H9 (cell line): Measurements from ENCODE around the gene COG3. TPM values are rescaled to one million over a fixed set of nuclear protein-coding genes. Genes with fewer than 3 reads are reported as not detected.

ENCODE experiments used
- DNase-seq: peaks from one replicate; pipeline ENCODE4 v3.0.0-alpha.2; 2017
- H2AFZ ChIP-seq: one replicate; pipeline ENCODE4 v1.6.1; 2013; ENCODE audit warnings: mild to moderate bottlenecking, low read length, control low read depth, moderate library complexity
- H2AK5ac ChIP-seq: 2 replicates; pipeline ENCODE4 v1.6.1; 2013; ENCODE audit warnings: low read length, control low read depth, mixed read lengths; ENCODE audit not compliant: insufficient read length
- H2BK120ac ChIP-seq: one replicate; pipeline ENCODE4 v1.6.1; 2013; ENCODE audit warnings: low read depth, mild to moderate bottlenecking, low read length, control low read depth, inconsistent platforms; ENCODE audit not compliant: poor library complexity, severe bottlenecking
- H2BK12ac ChIP-seq: 2 replicates; pipeline ENCODE4 v1.6.1; 2013; ENCODE audit warnings: low read length, control low read depth, mixed read lengths, low read depth; ENCODE audit not compliant: insufficient read length
- H2BK15ac ChIP-seq: 2 replicates; pipeline ENCODE4 v1.6.1; 2013; ENCODE audit warnings: low read depth, low read length, control low read depth
- H2BK20ac ChIP-seq: one replicate; pipeline ENCODE4 v1.6.1; 2013; ENCODE audit warnings: low read depth, mild to moderate bottlenecking, low read length, control low read depth, inconsistent platforms; ENCODE audit not compliant: poor library complexity, severe bottlenecking
- H2BK5ac ChIP-seq: 2 replicates; pipeline ENCODE4 v1.6.1; 2013; ENCODE audit warnings: low read length, control low read depth, mixed read lengths; ENCODE audit not compliant: insufficient read length
- H3K14ac ChIP-seq: 2 replicates; pipeline ENCODE4 v1.6.1; 2013; ENCODE audit warnings: low read length, control low read depth; ENCODE audit not compliant: insufficient read depth
- H3K18ac ChIP-seq: 2 replicates; pipeline ENCODE4 v1.6.1; 2013; ENCODE audit warnings: low read depth, mild to moderate bottlenecking, mixed read lengths, low read length, control low read depth; ENCODE audit not compliant: insufficient read length
- H3K23ac ChIP-seq: 2 replicates; pipeline ENCODE4 v1.6.1; 2013; ENCODE audit warnings: low read length, control low read depth, mixed read lengths, low read depth; ENCODE audit not compliant: insufficient read length
- H3K23me2 ChIP-seq: 2 replicates; pipeline ENCODE4 v1.6.1; 2013; ENCODE audit warnings: low read depth, mild to moderate bottlenecking, mixed read lengths, low read length, control low read depth; ENCODE audit not compliant: insufficient read length, poor library complexity, severe bottlenecking
- H3K27ac ChIP-seq: 2 replicates; pipeline ENCODE4 v1.5.1; 2013; ENCODE audit warnings: low read length, control low read depth, mixed read lengths, low read depth; ENCODE audit not compliant: insufficient read length
- H3K27me3 ChIP-seq: 2 replicates; pipeline ENCODE4 v1.6.1; 2013; ENCODE audit warnings: low read length, control low read depth, inconsistent platforms; ENCODE audit not compliant: insufficient read depth
- H3K4ac ChIP-seq: 2 replicates; pipeline ENCODE4 v1.6.1; 2013; ENCODE audit warnings: low read depth, mild to moderate bottlenecking, control low read depth, inconsistent platforms, low read length, moderate library complexity
- H3K4me1 ChIP-seq: 2 replicates; pipeline ENCODE4 v1.6.1; 2013; ENCODE audit warnings: low read length, control low read depth, inconsistent platforms; ENCODE audit not compliant: insufficient read depth
- H3K4me2 ChIP-seq: 2 replicates; pipeline ENCODE4 v1.6.1; 2013; ENCODE audit warnings: low read length, control low read depth, mixed read lengths; ENCODE audit not compliant: insufficient read length, insufficient read depth
- H3K56ac ChIP-seq: 2 replicates; pipeline ENCODE4 v1.6.1; 2013; ENCODE audit warnings: low read depth, mild to moderate bottlenecking, mixed read lengths, low read length, control low read depth; ENCODE audit not compliant: insufficient read length
- H3K79me1 ChIP-seq: 2 replicates; pipeline ENCODE4 v1.6.1; 2013; ENCODE audit warnings: low read depth, mild to moderate bottlenecking, moderate library complexity, low read length, control low read depth, inconsistent platforms; ENCODE audit not compliant: insufficient read depth, poor library complexity, severe bottlenecking
- H3K79me2 ChIP-seq: 2 replicates; pipeline ENCODE4 v1.6.1; 2013; ENCODE audit warnings: low read length, control low read depth, inconsistent platforms; ENCODE audit not compliant: insufficient read depth
- H3K9ac ChIP-seq: 2 replicates; pipeline ENCODE4 v1.6.1; 2013; ENCODE audit warnings: low read length, control low read depth, mixed read lengths; ENCODE audit not compliant: insufficient read length; ENCODE audit errors: extremely low read depth
- H3K9me3 ChIP-seq: one replicate; pipeline ENCODE4 v1.6.1; 2013; ENCODE audit warnings: low read depth, low read length, inconsistent platforms; ENCODE audit not compliant: control insufficient read depth
- H3T11ph ChIP-seq: one replicate; pipeline ENCODE4 v1.6.1; 2013; ENCODE audit warnings: mild to moderate bottlenecking, low read length, control low read depth, inconsistent platforms
- H4K20me1 ChIP-seq: one replicate; pipeline ENCODE4 v1.6.1; 2013; ENCODE audit not compliant: control insufficient read depth, insufficient read length, insufficient read depth
- H4K5ac ChIP-seq: 2 replicates; pipeline ENCODE4 v1.6.1; 2013; ENCODE audit warnings: low read depth, mild to moderate bottlenecking, mixed read lengths, low read length, control low read depth; ENCODE audit not compliant: insufficient read length
- H4K8ac ChIP-seq: replicated peaks from 2 replicates; pipeline ENCODE4 v1.6.1; 2013; ENCODE audit warnings: low read length, control low read depth, mixed read lengths, low read depth; ENCODE audit not compliant: insufficient read length
- H4K91ac ChIP-seq: 2 replicates; pipeline ENCODE4 v1.6.1; 2013; ENCODE audit warnings: low read depth, mild to moderate bottlenecking, moderate library complexity, mixed read lengths, low read length, control low read depth; ENCODE audit not compliant: insufficient read length
- H3K27ac Mint-ChIP-seq, 3 experiments: 2 replicates in 2 of 3; 3 replicates in 1 of 3; pipeline ENCODE4 v1.8.0; 2020 to 2021; ENCODE audit warnings: mixed read lengths in 3 of 3, mild to moderate bottlenecking in 1 of 3, moderate library complexity in 1 of 3
- H3K27me3 Mint-ChIP-seq: 2 replicates; pipeline ENCODE4 v1.8.0; 2021; ENCODE audit warnings: low read depth, mild to moderate bottlenecking, moderate library complexity, mixed read lengths
- H3K36me3 Mint-ChIP-seq, 3 experiments: 2 replicates in 2 of 3; 3 replicates in 1 of 3; pipeline ENCODE4 v1.8.0; 2020 to 2021; ENCODE audit warnings: low read depth in 3 of 3, mixed read lengths in 3 of 3; ENCODE audit not compliant: insufficient read depth in 1 of 3
- H3K4me1 Mint-ChIP-seq, 2 experiments: 2 replicates each; pipeline ENCODE4 v1.8.0; 2020; ENCODE audit warnings: mixed read lengths in 2 of 2
- H3K4me3 Mint-ChIP-seq, 2 experiments: 2 replicates in 1 of 2; 3 replicates in 1 of 2; pipeline ENCODE4 v1.8.0; 2020 to 2021; ENCODE audit warnings: mild to moderate bottlenecking in 2 of 2, mixed read lengths in 2 of 2, moderate library complexity in 1 of 2
- H3K9me3 Mint-ChIP-seq, 2 experiments: 2 replicates in 1 of 2; 3 replicates in 1 of 2; pipeline ENCODE4 v1.8.0; 2020; ENCODE audit warnings: mild to moderate bottlenecking in 2 of 2, mixed read lengths in 2 of 2, moderate library complexity in 1 of 2
- WGBS: extraction: QIAGEN DNeasy Blood & Tissue Kit; methylation state at CpG from one replicate; pipeline ENCODE4 v1.1.7; 2013; ENCODE audit warnings: missing lambda C conversion rate, low lambda C conversion rate, mixed read lengths; ENCODE audit not compliant: insufficient read length; ENCODE audit errors: extremely low coverage; 5-methylcytosine and 5-hydroxymethylcytosine counted together
- total RNA-seq: library from RNA; stranded (reverse); gene quantifications from 2 replicates; pipeline ENCODE4 v1.2.1, GENCODE V29; 2021
- TF ChIP-seq, protein P1 (sequence below): fragments of 200-600 bp; sonication (generic); conservative IDR thresholded peaks from 3 replicates; pipeline ENCODE4 v1.8.0; 2021; ENCODE audit warnings: antibody characterized with exemption, mild to moderate bottlenecking

Gene COG3
- total RNA-seq, 1 experiment from 2014 or later, result 16.5 TPM

DNA sequence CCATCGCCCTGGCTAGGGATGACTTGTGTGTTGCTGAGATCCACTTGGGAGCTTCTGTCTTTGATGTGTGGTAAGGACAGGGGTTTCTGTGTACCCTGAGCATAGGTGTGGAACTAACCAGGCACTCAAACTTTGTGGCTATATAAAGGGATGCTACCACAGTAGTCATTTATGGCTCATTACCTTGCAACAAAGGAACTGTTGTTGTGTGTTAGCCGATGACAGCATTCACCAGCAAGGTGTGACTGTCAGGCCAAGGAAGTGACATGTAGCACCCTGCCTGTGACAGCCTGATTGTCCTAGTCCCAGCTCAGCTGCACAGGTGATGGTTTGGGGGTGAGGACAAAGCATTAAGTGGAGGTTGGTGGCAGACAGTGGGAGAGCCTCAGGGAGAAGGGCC lies 73.6 kb downstream of the COG3 start:
- no peaks in the 10 kb centered on the region for H3K4me1 ChIP-seq
- no peak overlapping the region for H3K4me3 Mint-ChIP-seq
- no peaks in the 10 kb centered on the region for H3K27me3 Mint-ChIP-seq
- H3K27ac Mint-ChIP-seq, result no peak overlapping the region
- H2BK12ac ChIP-seq, result no peak overlapping the region
- TF ChIP-seq, protein P1, sequence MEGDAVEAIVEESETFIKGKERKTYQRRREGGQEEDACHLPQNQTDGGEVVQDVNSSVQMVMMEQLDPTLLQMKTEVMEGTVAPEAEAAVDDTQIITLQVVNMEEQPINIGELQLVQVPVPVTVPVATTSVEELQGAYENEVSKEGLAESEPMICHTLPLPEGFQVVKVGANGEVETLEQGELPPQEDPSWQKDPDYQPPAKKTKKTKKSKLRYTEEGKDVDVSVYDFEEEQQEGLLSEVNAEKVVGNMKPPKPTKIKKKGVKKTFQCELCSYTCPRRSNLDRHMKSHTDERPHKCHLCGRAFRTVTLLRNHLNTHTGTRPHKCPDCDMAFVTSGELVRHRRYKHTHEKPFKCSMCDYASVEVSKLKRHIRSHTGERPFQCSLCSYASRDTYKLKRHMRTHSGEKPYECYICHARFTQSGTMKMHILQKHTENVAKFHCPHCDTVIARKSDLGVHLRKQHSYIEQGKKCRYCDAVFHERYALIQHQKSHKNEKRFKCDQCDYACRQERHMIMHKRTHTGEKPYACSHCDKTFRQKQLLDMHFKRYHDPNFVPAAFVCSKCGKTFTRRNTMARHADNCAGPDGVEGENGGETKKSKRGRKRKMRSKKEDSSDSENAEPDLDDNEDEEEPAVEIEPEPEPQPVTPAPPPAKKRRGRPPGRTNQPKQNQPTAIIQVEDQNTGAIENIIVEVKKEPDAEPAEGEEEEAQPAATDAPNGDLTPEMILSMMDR, result no peak
- H2BK120ac ChIP-seq, result no peak overlapping the region
- H3K23me2 ChIP-seq, result no peaks in the 10 kb centered on the region
- H3K23ac ChIP-seq, result no peak overlapping the region
- H2BK15ac ChIP-seq, result no peak overlapping the region
- H3T11ph ChIP-seq, result no peak overlapping the region
- DNase-seq, result no peak
- WGBS, result no CpG with 5 or more reads among the region's 2 CpGs
- H3K79me2 ChIP-seq, result no peaks in the 10 kb centered on the region
- H3K9me3 Mint-ChIP-seq, result no peaks in the 10 kb centered on the region; a peak in 1 of 5 replicates
- H4K91ac ChIP-seq, result no peak overlapping the region
- H3K9me3 ChIP-seq, result no peaks in the 10 kb centered on the region
- H3K36me3 Mint-ChIP-seq, result peaks cover 0 to 17% (median 15%) of the 10 kb centered on the region in 3 experiments; a peak in 5 of 7 replicates
- no peak overlapping the region for H3K9ac ChIP-seq
- H3K4me1 Mint-ChIP-seq, result no peaks in the 10 kb centered on the region
- no peak overlapping the region for H3K27ac ChIP-seq
- H3K79me1 ChIP-seq, result no peaks in the 10 kb centered on the region
- no peaks in the 10 kb centered on the region for H4K20me1 ChIP-seq
- no peak overlapping the region for H2BK20ac ChIP-seq
- no peak overlapping the region for H4K5ac ChIP-seq
- no peak overlapping the region for H3K4ac ChIP-seq
- no peak overlapping the region for H2AFZ ChIP-seq
- no peak overlapping the region for H3K56ac ChIP-seq
- H3K4me2 ChIP-seq, result no peak overlapping the region
- no peaks in the 10 kb centered on the region for H3K27me3 ChIP-seq
- no peak overlapping the region; the same call in 1 of the 2 replicates for H3K14ac ChIP-seq
- H3K18ac ChIP-seq, result no peak overlapping the region
- H4K8ac ChIP-seq, result no peak overlapping the region
- H2AK5ac ChIP-seq, result no peak overlapping the region
- H2BK5ac ChIP-seq, result no peak overlapping the region
